ENCODE measurements around the gene S100A9. TPM values are rescaled to one million over a fixed set of nuclear protein-coding genes. Genes with fewer than 3 reads are reported as not detected.
"Not testable (repeated sequence)": the region's sequence is repeated elsewhere in the genome, so short reads cannot be mapped to it uniquely, and the experiment has no call there.

S100A9 gene
- total RNA-seq, 4 donors from 2014 or later = 6.8 to 96.6 (median 17.6) TPM

DNA sequence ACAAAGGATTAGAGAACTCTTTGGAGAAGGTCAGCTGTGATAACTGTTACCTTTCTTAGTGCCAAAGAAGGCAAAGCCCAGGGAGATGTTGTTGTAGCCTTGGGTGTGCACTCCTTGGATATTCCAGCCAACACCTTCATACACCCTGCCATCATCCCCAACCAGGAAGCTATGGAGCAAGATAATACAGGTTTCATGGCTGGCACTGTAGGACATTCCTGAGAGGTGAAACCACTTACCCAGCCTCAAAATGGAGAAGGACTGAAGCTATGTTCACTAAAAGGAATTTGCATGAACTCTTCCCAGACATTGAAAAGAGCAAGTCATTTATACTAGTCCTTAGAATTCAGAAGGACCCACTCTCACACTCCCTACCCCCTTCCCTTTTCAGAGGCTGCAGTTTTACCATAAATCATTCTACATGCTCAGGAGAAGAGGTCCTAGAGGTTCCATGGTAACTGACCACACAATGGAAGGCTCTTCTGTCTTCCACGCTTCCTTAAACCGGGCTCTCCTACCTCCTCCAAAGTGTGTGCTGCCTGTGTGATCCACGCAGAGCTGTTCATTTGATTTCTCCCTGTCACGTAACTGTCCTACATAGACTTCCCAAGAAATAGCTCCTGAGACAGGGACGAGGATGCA, 14.5 kb upstream of the S100A9 start:
- peaks cover 0 to 14% (median 6%) of the 10 kb centered on the region in 4 donors for H3K4me1 ChIP-seq
- no peak for DNase-seq
- H3K27ac ChIP-seq = no peak overlapping the region
- H3K36me3 ChIP-seq = no peaks in the 10 kb centered on the region
- H3K4me3 ChIP-seq = no peak overlapping the region
- no peaks in the 10 kb centered on the region for H3K27me3 ChIP-seq
- TF ChIP-seq, protein P1, sequence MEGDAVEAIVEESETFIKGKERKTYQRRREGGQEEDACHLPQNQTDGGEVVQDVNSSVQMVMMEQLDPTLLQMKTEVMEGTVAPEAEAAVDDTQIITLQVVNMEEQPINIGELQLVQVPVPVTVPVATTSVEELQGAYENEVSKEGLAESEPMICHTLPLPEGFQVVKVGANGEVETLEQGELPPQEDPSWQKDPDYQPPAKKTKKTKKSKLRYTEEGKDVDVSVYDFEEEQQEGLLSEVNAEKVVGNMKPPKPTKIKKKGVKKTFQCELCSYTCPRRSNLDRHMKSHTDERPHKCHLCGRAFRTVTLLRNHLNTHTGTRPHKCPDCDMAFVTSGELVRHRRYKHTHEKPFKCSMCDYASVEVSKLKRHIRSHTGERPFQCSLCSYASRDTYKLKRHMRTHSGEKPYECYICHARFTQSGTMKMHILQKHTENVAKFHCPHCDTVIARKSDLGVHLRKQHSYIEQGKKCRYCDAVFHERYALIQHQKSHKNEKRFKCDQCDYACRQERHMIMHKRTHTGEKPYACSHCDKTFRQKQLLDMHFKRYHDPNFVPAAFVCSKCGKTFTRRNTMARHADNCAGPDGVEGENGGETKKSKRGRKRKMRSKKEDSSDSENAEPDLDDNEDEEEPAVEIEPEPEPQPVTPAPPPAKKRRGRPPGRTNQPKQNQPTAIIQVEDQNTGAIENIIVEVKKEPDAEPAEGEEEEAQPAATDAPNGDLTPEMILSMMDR (IDR thresholded peaks at IDR 0.05) = no peak
- no peak for TF ChIP-seq POLR2A (IDR thresholded peaks at IDR 0.05)
- H3K9me3 ChIP-seq = no peaks in the 10 kb centered on the region

DNA sequence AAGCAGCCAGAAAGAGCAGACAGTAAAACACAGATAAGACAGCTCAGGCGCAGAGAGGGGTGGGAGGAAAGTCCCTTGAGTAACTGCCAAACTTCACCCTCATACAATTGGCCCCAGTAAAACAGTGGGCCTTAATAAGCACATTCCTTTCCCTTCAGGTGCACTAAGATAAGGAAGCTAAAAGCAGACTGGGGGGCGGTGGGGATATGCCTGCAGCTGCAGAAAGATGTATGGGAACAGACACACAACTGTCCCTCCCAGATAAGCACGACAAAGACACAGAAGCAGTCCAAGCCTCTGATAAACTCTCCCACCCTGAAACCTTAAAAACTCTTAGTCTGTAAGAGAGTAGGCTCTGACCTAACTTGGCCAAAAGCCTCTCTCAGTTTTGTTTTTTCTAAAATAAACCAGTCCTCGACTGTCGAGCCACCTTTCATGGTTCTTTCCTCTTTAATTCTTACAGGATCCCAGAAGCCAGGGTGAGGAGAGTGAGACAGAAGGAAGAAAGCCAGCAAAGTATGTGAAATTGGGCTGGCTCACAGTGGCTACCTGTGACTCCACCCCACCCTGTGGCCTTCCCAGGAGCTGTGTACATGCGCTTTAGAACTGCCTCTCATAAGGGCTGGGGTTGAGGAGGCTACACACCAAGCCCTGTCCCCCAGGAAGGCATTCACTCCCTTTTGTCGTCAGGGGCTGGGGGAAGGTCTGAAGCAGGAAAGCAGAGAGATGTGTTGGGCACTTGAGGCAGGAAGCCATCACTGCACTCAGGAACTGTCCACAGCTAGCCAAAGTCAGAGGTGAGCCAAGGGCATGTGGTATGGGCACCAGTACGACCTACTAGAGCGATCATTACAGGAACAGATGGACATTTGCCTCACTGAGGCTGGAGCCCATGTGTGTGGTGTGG, 13.6 kb upstream of the S100A9 start:
- no peaks in the 10 kb centered on the region for H3K36me3 ChIP-seq
- DNase-seq = peak in 1 of 3 donors; percentile 37
- no peaks in the 10 kb centered on the region for H3K9me3 ChIP-seq
- H3K27ac ChIP-seq = no peak overlapping the region
- peaks cover 0 to 14% (median 6%) of the 10 kb centered on the region in 4 donors for H3K4me1 ChIP-seq
- no peak overlapping the region for H3K4me3 ChIP-seq
- H3K27me3 ChIP-seq = no peaks in the 10 kb centered on the region
- TF ChIP-seq POLR2A (IDR thresholded peaks at IDR 0.05) = no peak
- TF ChIP-seq, protein P1 (IDR thresholded peaks at IDR 0.05) = no peak

DNA sequence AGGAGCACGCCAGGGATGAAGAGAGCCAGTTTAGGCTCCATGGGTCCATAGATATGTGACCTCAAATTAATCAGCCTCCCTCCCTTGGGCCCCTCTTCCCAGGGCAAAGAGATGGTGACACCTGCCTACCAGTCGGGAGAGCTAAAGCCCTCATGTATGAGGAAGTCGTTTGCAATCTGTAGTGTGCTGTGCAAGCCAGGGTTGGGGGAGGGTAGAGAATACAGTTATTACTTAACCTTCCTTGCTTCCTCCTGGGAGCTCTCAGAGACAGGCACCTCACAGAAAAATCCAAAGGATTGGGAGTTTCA, 13.0 kb upstream of the S100A9 start:
- H3K4me1 ChIP-seq = peaks cover 0 to 14% (median 6%) of the 10 kb centered on the region in 4 donors
- no peak overlapping the region for H3K27ac ChIP-seq
- H3K27me3 ChIP-seq = no peaks in the 10 kb centered on the region
- no peak for TF ChIP-seq POLR2A (IDR thresholded peaks at IDR 0.05)
- TF ChIP-seq, protein P1 (IDR thresholded peaks at IDR 0.05) = no peak
- DNase-seq = peak in 1 of 3 donors; percentile 13
- H3K9me3 ChIP-seq = no peaks in the 10 kb centered on the region
- H3K4me3 ChIP-seq = no peak overlapping the region
- no peaks in the 10 kb centered on the region for H3K36me3 ChIP-seq

DNA sequence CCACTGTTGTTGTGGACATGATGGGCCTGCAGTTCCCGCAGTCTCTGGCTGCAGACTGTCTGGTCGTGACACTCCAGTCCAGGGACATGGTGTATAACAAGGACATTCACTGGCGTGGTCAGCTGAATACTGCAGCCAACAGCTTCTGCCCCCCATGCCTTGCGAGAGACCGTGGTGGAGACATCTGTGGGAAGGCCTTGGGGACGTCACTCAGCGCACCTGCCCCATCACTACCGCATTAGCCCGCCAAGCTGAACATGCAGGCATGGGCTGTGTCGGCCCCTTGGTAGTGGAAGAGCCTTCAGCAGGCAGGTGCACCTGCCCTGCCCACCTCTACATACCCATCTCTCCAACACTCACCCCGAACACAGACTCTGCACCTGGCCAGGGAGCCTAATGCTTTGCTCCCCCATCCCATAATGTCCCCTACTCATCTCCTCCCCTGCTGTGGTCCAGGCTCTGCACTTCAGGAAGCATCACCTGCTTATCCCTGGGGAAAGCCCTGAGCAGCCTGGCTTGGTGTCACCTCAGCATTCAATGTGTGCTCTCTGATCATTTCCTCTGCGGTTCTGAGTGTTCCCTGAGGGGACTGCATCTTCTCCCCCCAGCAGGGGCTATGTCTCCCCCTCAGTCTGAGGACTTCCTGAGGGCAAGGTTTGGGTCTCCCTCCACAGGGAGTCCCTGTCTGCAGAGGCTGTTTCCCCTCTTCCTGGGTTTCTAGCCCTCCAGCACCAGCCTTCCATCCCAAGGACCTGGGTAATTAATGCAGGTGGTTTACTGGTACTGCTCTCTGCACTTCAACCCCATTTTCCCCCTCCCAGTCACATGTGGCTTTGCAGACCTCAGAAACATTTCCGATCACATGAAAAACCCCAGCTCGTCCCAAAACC, 12.2 kb upstream of the S100A9 start:
- no peak overlapping the region for H3K4me3 ChIP-seq
- TF ChIP-seq, protein P1 (IDR thresholded peaks at IDR 0.05) = no peak
- no peak for TF ChIP-seq POLR2A (IDR thresholded peaks at IDR 0.05)
- no peak overlapping the region for H3K27ac ChIP-seq
- H3K36me3 ChIP-seq = no peaks in the 10 kb centered on the region
- no peaks in the 10 kb centered on the region for H3K27me3 ChIP-seq
- DNase-seq = no peak
- H3K9me3 ChIP-seq = no peaks in the 10 kb centered on the region
- peaks cover 0 to 14% (median 6%) of the 10 kb centered on the region in 4 donors for H3K4me1 ChIP-seq

DNA sequence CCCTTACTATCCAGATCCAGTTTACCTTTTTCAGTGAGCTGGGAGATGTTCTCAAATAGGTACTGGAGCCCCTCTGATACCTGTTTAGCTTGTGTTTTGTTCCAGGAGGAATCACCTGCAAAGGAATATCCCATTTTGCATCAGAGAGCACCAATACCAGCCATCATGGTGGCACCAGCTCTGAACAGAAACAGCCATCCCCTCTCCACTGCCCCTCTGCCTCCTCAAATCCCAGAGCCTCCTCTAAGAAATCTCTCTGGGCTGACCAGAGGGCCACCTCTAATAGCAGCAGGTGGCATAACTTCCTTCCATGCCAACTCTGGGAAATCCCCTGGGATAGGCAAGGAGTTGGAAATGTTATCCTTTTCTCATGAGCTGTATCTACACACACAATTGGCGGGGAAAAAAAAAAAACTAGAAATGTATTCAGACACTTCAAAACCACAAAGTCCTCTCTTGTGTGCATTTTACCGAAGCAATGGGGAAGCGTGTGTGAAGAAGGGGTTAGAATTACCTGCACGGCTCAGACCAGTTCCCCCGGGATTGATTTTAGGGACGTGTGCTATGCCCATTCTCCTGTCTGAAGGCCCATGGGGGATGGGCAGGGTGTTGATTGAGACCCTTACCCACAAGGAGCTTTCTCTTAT, 11.5 kb upstream of the S100A9 start:
- no peaks in the 10 kb centered on the region for H3K27me3 ChIP-seq
- no peak for TF ChIP-seq POLR2A (IDR thresholded peaks at IDR 0.05)
- TF ChIP-seq, protein P1 (IDR thresholded peaks at IDR 0.05) = no peak
- H3K4me1 ChIP-seq = peaks cover 0 to 14% (median 6%) of the 10 kb centered on the region in 4 donors
- H3K27ac ChIP-seq = no peak overlapping the region
- no peaks in the 10 kb centered on the region for H3K9me3 ChIP-seq
- no peaks in the 10 kb centered on the region for H3K36me3 ChIP-seq
- no peak for DNase-seq
- no peak overlapping the region for H3K4me3 ChIP-seq

DNA sequence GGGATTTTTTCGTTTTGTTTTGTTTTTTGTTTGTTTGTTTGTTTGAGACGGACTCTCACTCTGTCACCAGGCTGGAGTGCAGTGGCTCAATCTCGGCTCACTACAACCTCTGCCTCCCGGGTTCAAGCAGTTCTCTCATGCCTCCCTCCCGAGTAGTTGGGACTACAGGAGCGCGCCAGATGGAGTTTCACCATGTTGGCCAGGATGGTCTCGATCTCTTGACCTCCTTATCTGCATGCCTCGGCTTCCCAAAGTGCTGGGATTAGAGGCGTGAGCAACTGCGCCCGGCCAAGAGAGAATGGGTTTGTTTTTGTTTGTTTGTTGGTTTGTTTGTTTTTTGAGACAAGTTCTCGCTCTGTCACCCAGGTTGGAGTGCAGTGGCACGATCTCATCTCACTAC, 10.6 kb upstream of the S100A9 start:
- not testable (repeated sequence) for H3K4me3 ChIP-seq, H3K36me3 ChIP-seq, H3K9me3 ChIP-seq, H3K27me3 ChIP-seq, DNase-seq, H3K27ac ChIP-seq
- peaks cover 0 to 14% (median 6%) of the 10 kb centered on the region in 4 donors for H3K4me1 ChIP-seq
